ENCODE measurements around the gene RHEX.

The RHEX gene

GRCh38 chr1:206120406-206120805, 67.4 kb downstream of the RHEX start:
- no peak for DNase-seq

DNA sequence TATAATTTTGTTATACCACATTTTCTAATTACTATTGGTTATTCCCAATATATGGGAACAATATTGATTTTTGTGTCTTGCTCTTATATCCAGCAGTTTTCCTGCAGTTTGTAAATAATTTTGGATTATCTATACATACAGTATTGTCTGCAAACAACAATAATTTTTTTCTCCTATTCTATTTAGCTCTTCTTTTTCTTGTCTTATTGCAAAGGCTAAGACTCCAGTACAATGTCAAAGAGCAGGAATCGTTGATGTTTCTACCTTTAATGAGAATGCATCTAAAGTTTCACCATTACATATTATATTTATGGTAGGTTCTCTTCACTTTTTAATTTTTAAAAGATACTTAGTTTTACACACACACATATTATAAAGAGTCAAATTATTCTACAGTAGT, 68.3 kb downstream of the RHEX start:
- DNase-seq = no peak

DNA sequence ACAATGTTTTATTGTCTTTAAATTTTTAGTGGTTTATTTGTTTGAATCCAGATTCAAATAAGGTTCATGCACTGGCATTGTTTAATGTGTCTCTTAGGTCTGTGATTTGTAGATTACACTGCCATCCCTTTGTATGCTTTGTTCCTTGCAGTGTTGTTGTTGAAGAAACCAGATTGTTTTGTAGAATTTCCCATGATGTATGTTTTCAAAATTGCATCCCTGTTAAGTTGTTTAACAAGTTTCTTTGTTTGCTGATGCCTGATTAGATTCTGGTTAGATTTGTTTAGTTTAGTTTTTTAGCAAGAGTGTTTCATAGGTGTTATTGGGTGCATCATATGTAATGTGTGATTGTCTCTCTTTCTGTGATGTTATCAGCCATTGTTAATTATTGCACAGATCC, 69.7 kb downstream of the RHEX start:
- no peak for DNase-seq

DNA sequence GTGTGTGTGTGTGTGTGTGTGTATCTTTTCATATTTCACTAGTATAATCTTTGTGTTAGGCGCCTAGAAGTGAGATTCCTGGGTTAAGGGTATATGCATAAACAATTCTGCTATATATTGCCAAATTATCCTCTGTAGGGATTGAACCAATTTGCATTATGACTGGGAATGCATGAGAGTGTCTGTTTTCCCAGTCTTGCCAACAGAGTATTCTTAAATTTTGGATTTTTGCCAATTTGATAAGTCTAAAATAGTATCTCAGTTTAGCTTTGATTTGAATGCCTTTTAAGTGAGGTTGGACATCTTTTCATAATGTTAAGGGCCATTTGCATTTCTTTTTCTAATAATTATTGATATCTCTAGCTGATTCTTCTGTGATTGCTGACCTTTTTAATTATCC, 72.4 kb downstream of the RHEX start:
- no peak for DNase-seq

- DNase-seq = no peak
These were observed 74.4 kb downstream of the RHEX start for GRCh38 chr1:206127336-206127735.

- DNase-seq = no peak
These were observed 75.2 kb downstream of the RHEX start for GRCh38 chr1:206128196-206128595.

- DNase-seq = no peak
These were observed 78.1 kb downstream of the RHEX start for GRCh38 chr1:206131037-206131436.

GRCh38 chr1:206133751-206134415, 80.9 kb downstream of the RHEX start:
- no peak for DNase-seq

DNA sequence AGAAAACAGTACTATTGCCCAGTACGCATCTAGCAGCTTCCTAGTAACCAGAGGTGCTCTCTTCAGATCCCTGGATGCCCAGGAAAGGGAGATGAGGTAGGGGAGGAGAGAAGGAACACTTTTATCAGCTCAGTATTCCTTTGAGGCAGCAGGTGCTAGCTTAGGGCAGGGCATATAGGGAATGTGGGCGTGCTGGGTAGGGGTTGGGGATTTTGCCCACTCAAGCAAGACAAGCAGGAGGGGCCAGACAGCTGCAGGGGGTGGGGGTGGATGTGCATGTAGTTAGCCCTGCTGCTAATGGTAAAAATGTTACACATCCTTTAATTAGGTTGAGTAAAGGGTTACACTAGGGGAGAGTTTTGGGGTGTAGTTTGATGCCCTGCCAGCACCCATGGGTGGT, 82.3 kb downstream of the RHEX start:
- no peak for DNase-seq

DNA sequence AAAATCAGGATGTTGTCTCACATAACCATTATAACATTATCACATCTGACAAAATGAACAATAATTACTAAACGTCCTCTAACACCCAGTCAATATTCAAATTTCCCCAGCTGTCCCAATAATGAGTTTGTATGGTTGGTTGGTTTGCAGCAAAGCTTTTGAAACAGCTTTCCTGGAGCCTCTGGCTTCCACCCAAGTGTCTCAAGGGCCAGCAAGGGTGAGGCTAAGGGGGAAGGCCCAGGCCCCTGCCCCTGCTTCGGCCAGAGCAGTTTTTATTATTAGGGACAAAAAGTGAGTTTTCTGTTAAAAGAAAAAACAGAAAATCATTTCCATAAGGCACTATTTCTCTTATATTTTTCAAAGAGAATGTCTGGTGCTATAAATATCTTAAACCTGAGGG, 83.3 kb downstream of the RHEX start:
- no peak for DNase-seq

DNA sequence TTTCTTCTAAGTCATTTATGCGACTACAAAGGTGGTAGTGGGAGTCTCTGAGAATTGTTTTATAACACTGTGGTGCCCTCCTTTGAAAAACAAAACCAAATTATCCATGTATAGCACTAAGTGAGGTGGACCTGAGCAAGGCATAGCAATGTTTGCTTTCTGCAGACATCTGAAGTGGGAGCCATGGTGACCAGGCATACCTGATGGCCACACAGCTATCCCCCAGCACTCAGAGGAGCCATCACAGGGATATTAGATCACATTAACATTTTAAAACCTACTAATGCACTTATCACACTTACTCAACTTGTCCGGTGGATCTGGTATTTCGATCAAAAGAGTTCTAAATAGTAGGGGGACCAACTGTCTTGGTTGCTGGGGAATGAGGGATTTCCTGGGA, 89.0 kb downstream of the RHEX start:
- no peak for DNase-seq

DNA sequence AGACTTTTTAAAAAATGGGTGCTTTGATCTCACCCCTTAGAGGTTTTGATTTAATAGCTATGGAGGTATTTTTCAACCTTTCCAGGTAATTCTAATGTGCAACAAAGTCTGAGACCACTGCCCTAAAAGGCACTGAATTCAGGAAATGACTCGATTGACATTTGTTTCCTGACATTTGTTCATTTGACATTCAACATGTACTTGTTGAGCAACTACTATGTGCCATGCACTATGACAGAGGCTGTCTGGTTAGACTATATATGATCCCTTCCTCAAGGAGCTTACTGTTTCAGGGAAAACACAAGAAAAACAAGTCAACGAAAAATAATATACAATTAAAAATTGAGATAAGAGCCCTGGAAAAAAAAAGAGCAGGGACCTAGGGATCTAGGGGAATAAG, 89.8 kb downstream of the RHEX start:
- DNase-seq = no peak

GRCh38 chr1:206143537-206144172, 90.7 kb downstream of the RHEX start:
- DNase-seq = no peak

GRCh38 chr1:206144605-206145004, 91.6 kb downstream of the RHEX start:
- no peak for DNase-seq

DNA sequence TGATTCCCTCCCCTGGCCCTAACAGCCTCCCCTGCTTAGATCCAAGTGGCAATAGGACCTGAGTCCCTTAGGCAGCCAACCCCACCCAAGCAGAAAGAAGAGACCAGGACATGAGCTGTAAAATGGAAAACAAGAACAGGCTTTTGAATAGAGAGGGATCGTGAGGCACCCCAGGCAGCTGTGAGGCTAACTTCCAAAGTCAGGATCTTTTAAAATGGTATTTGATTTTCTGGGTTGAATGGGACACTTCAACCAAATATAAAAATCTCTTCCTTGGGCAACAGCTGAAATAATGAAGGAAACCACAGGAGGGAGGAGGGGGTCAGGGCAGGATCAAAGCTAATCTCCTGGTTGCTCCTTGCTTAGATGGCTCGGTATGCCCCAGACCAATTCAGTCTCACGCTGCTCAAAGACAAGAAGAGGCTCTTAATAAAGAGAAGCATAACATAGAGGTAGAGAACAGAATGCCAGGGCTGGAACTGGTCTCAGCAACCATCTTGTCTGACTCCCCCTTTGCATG, 92.9 kb downstream of the RHEX start:
- DNase-seq = no peak

All from bone marrow (tissue), 2 donors.